ENCODE measurements around the gene RGL1.

- TF ChIP-seq CTCF (IDR thresholded peaks at IDR 0.05; ENCODE audit: poor library complexity) (no peak), EZH2 (IDR thresholded peaks at IDR 0.05; ENCODE audit: borderline replicate concordance) (no peak), EZH2phosphoT487 (IDR thresholded peaks at IDR 0.05; ENCODE audit: low read depth, severe bottlenecking, unreplicated experiment) (no peak)
Measured at GRCh38 chr1:183908079-183908478, 103.2 kb downstream of the RGL1 start.
